GM19043 (cell line): ENCODE measurements around the gene MEN1.

Experiments
- ATAC-seq: cut with Tn5 transposase; IDR thresholded peaks from one replicate; pipeline ENCODE4 v1.9.1; 2021; ENCODE audit warnings: low read depth; ENCODE audit not compliant: unreplicated experiment

The MEN1 gene

GRCh38 chr11:64810271-64810890, at the start of gene MEN1:
Gene MEN1 (minus strand): TSS chr11:64810551. CDS start chr11:64810109, 442 bp downstream.
- ATAC-seq, result peak; percentile 57

- ATAC-seq, result peak; percentile 60
Measured at GRCh38 chr11:64859542-64860414, 49.4 kb upstream of the MEN1 start.

- ATAC-seq, result no peak
Measured at GRCh38 chr11:64858467-64859263, 48.3 kb upstream of the MEN1 start.

GRCh38 chr11:64857485-64857884, 47.1 kb upstream of the MEN1 start:
- no peak for ATAC-seq

GRCh38 chr11:64856382-64857227, 46.3 kb upstream of the MEN1 start:
- ATAC-seq, result no peak

GRCh38 chr11:64855596-64856304, 45.4 kb upstream of the MEN1 start:
- ATAC-seq, result no peak

- no peak for ATAC-seq
Measured at GRCh38 chr11:64854534-64855502, 44.5 kb upstream of the MEN1 start.

GRCh38 chr11:64854157-64854533, 43.8 kb upstream of the MEN1 start:
- no peak for ATAC-seq

- ATAC-seq, result no peak
Measured at GRCh38 chr11:64853709-64854108, 43.4 kb upstream of the MEN1 start.

GRCh38 chr11:64852804-64853509, 42.6 kb upstream of the MEN1 start:
- no peak for ATAC-seq

GRCh38 chr11:64851831-64852351, 41.5 kb upstream of the MEN1 start:
- no peak for ATAC-seq

- ATAC-seq, result peak; percentile 69
Measured at GRCh38 chr11:64850979-64851567, 40.7 kb upstream of the MEN1 start.

GRCh38 chr11:64849598-64850356, 39.4 kb upstream of the MEN1 start:
- no peak for ATAC-seq

- ATAC-seq, result no peak
Measured at GRCh38 chr11:64848826-64849597, 38.7 kb upstream of the MEN1 start.

GRCh38 chr11:64848214-64848825, 38.0 kb upstream of the MEN1 start:
- no peak for ATAC-seq
